Gastroesophageal sphincter (tissue), 4 donors: ENCODE measurements around the gene CDH4. TPM values are rescaled to one million over a fixed set of nuclear protein-coding genes. Genes with fewer than 3 reads are reported as not detected.

Experiments
- ATAC-seq: fragments of 150-250 bp; one replicate; pipeline ENCODE4 v1.9.1; 2016; ENCODE audit warnings: mild to moderate bottlenecking, moderate library complexity
- H3K27ac ChIP-seq, 4 donors: fragments of 200-600 bp; sonication (generic) in 3 of 4; 1 replicate in 3 of 4; 2 replicates in 1 of 4; pipeline ENCODE4 v1.5.1; 2016 to 2019
- H3K27me3 ChIP-seq: fragments of 200-600 bp; sonication (generic); one replicate; pipeline ENCODE4 v1.5.1; 2019
- H3K36me3 ChIP-seq, 2 donors: fragments of 200-600 bp; sonication (generic); one replicate each; pipeline ENCODE4 v1.5.1; 2019; ENCODE audit warnings: control low read depth in 1 of 2
- H3K4me1 ChIP-seq, 3 donors: fragments of 200-600 bp; sonication (generic); 1 replicate in 2 of 3; 2 replicates in 1 of 3; pipeline ENCODE4 v1.5.1; 2016 to 2019; ENCODE audit warnings: control low read depth in 2 of 3
- H3K4me3 ChIP-seq, 2 donors: fragments of 200-600 bp; sonication (generic); one replicate each; pipeline ENCODE4 v1.5.1; 2019; ENCODE audit warnings: mild to moderate bottlenecking in 1 of 2, moderate library complexity in 1 of 2
- H3K9me3 ChIP-seq, 3 donors: fragments of 200-600 bp; sonication (generic); one replicate each; pipeline ENCODE4 v1.5.1; 2017 to 2019; ENCODE audit warnings: control low read depth in 2 of 3
- CTCF ChIP-seq, 4 experiments: fragments of 200-600 bp in 2 of 4; fragments of 450-650 bp in 2 of 4; sonication (generic) in 1 of 4; IDR thresholded peaks; one replicate each; pipeline ENCODE4 v1.5.1; 2017 to 2019; ENCODE audit warnings: antibody characterized with exemption in 4 of 4, mild to moderate bottlenecking in 2 of 4, moderate library complexity in 2 of 4
- EP300 ChIP-seq: sonication (generic); formaldehyde crosslinking; IDR thresholded peaks from one replicate; pipeline ENCODE4 v1.6.1; 2017; ENCODE audit warnings: antibody characterized with exemption, mild to moderate bottlenecking
- POLR2A ChIP-seq, 2 donors: fragments of 450-650 bp; IDR thresholded peaks; one replicate each; pipeline ENCODE4 v1.6.1; 2017; ENCODE audit warnings: antibody characterized with exemption in 2 of 2, mild to moderate bottlenecking in 2 of 2, moderate library complexity in 1 of 2
- POLR2AphosphoS5 ChIP-seq: sonication (generic); formaldehyde crosslinking; IDR thresholded peaks from one replicate; pipeline ENCODE4 v1.6.1; 2017; ENCODE audit warnings: antibody characterized with exemption
- WGBS, 2 donors: methylation state at CpG; one replicate each; pipeline ENCODE4 v1.1.5; 2018; ENCODE audit warnings: low coverage in 1 of 2; 5-methylcytosine and 5-hydroxymethylcytosine counted together
- total RNA-seq, 4 donors: library from RNA; depleted of rRNA; stranded (reverse); fragments of >200 nt; gene quantifications; one replicate each; pipeline ENCODE4 v1.1.0, GENCODE V29; 2016

Gene CDH4
- total RNA-seq, 4 donors from 2014 or later, result under 0.01 to 1.5 (median 0.42) TPM; not detected in 1

GRCh38 chr20:61644378-61645076 lies 392.5 kb downstream of the CDH4 start:
- ATAC-seq, result no peak
- TF ChIP-seq EP300 (no peak), POLR2A (IDR thresholded peaks at IDR 0.05) (no peak), POLR2AphosphoS5 (no peak)
- peaks cover 62% of the 10 kb centered on the region for H3K27me3 ChIP-seq
- WGBS, 2 donors, result 42 to 60% methylated on average over 5 to 12 of the region's 25 CpGs
- no peak overlapping the region for H3K27ac ChIP-seq
- no peak overlapping the region for H3K4me3 ChIP-seq
- peaks cover 0 to 15% (median 0%) of the 10 kb centered on the region in 3 donors for H3K9me3 ChIP-seq
- H3K36me3 ChIP-seq, result no peaks in the 10 kb centered on the region
- H3K4me1 ChIP-seq, result no peaks in the 10 kb centered on the region

DNA sequence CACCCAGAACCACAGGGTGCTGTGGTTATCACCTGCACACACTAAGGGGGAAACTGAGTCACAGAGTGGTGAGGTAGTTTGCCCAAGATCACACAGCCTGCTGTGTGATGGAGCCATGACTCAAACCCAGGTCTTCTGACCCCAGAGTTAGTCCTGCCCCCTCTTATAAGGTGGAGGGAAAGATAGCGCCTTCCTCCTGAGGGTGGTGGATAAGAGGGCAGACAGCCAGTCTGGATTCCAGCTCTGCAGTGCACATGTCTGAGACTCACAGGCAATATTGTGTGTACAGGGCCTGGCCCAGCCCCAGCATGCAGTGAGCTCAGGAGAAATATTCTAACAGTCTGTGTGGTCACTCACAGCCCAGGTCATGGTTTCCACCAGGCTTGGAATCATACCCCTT lies 393.7 kb downstream of the CDH4 start:
- no peak for ATAC-seq
- no peak overlapping the region for H3K4me3 ChIP-seq

DNA sequence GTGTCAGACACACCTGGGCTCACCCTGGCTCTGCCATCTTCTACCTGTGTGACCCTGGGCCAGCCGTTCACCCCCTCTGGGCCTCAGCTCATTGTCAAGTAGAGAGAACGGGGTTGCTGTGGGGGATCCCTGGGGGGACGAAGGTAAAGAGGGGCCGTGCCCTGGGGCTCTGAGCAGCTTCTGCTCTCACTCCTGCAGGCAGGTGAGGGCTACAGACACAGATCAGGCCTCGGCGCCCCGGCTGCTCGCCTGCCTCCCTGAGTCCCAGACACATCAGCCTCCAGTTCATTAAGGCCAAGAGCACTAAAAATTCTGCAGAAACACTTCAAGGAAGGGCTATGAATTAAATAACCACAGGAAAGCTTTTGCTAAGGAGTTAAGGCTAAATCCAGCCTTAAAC lies 394.4 kb downstream of the CDH4 start:
- TF ChIP-seq POLR2A (IDR thresholded peaks at IDR 0.05), result no peak
- no peak for TF ChIP-seq POLR2AphosphoS5
- TF ChIP-seq CTCF (IDR thresholded peaks at IDR 0.05), result no peak
- no peak for TF ChIP-seq EP300
- no peaks in the 10 kb centered on the region for H3K4me1 ChIP-seq
- H3K27ac ChIP-seq, result no peak overlapping the region
- H3K9me3 ChIP-seq, result peaks cover 0 to 15% (median 0%) of the 10 kb centered on the region in 3 donors
- peaks cover 51% of the 10 kb centered on the region for H3K27me3 ChIP-seq
- no peaks in the 10 kb centered on the region for H3K36me3 ChIP-seq
- no peak overlapping the region for H3K4me3 ChIP-seq
- ATAC-seq, result no peak
- WGBS, 2 donors, result no CpG with 5 or more reads among the region's 8 CpGs

More for the DNA sequence above, 393.7 kb downstream of the CDH4 start:
- TF ChIP-seq POLR2A (IDR thresholded peaks at IDR 0.05), result no peak
- TF ChIP-seq CTCF (IDR thresholded peaks at IDR 0.05), result no peak
- no peak for TF ChIP-seq POLR2AphosphoS5
- no peak for TF ChIP-seq EP300
- Histone ChIP-seq H3K4me1 (no peaks in the 10 kb centered on the region), H3K36me3 (no peaks in the 10 kb centered on the region), H3K27me3 (peaks cover 51% of the 10 kb centered on the region), H3K27ac (no peak overlapping the region), H3K9me3 (peaks cover 0 to 15% (median 0%) of the 10 kb centered on the region in 3 donors)
- no CpG with 5 or more reads among the region's 1 CpG for WGBS, 2 donors

- peaks cover 0 to 15% (median 0%) of the 10 kb centered on the region in 3 donors for H3K9me3 ChIP-seq
- H3K4me1 ChIP-seq, result no peaks in the 10 kb centered on the region
- no peak overlapping the region for H3K4me3 ChIP-seq
- no peak for ATAC-seq
- TF ChIP-seq POLR2A (IDR thresholded peaks at IDR 0.05) (no peak), POLR2AphosphoS5 (no peak), CTCF (IDR thresholded peaks at IDR 0.05) (no peak), EP300 (no peak)
- no peaks in the 10 kb centered on the region for H3K36me3 ChIP-seq
- 70 to 90% methylated on average over 4 to 5 of the region's 8 CpGs for WGBS, 2 donors
- peaks cover 56% of the 10 kb centered on the region for H3K27me3 ChIP-seq
- no peak overlapping the region for H3K27ac ChIP-seq
Observed at GRCh38 chr20:61646986-61647385, 394.9 kb downstream of the CDH4 start.

DNA sequence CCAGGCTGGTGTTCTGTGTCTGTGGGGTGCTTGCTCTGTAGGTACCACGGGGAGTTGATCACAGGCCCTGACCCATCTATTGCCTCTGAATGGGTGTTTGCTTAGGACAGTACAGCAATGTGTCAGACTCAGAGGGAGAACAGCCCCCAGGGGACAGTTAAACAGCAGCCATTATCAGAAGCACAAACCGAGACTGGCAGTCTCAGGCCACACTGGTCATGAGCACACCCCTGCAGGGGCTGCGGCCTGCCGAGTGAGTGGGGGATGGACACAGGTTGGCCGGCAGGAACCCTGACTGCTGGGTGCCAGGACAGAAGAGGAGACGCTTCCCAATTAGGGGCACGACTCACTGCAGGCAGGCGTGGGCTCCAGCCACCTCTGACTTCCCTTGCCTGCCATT lies 395.6 kb downstream of the CDH4 start:
- 64% methylated on average over 2 of the region's 8 CpGs; no CpG with 5 or more reads in 1 of the 2 donors for WGBS, 2 donors
- no peak for TF ChIP-seq POLR2A (IDR thresholded peaks at IDR 0.05)
- TF ChIP-seq EP300, result no peak
- TF ChIP-seq POLR2AphosphoS5, result no peak
- TF ChIP-seq CTCF (IDR thresholded peaks at IDR 0.05), result no peak
- Histone ChIP-seq H3K36me3 (no peaks in the 10 kb centered on the region), H3K9me3 (peaks cover 0 to 12% (median 0%) of the 10 kb centered on the region in 3 donors), H3K4me3 (no peak overlapping the region), H3K27me3 (peaks cover 50% of the 10 kb centered on the region), H3K27ac (no peak overlapping the region), H3K4me1 (no peaks in the 10 kb centered on the region)
- ATAC-seq, result no peak
